Measurements from ENCODE around the gene GDF7.
"Not testable (repeated sequence)": the region's sequence is repeated elsewhere in the genome, so short reads cannot be mapped to it uniquely, and the experiment has no call there.

GDF7 gene

GRCh38 chr2:20706217-20706616 is 39.3 kb downstream of the GDF7 start:
- Histone ChIP-seq H3K4ac (ENCODE audit: low read depth, low read length) (no peak overlapping the region), H2BK120ac (ENCODE audit: low read depth, low read length) (no peak overlapping the region), H4K8ac (ENCODE audit: low read depth, low read length) (no peak overlapping the region), H3K56ac (ENCODE audit: low read length) (no peak overlapping the region), H3K4me1 (ENCODE audit: control insufficient read depth, low read depth, low read length) (no peaks in the 10 kb centered on the region), H3K4me2 (ENCODE audit: low read length) (no peak overlapping the region), H3K79me1 (ENCODE audit: low read length) (no peaks in the 10 kb centered on the region), H3K27me3 (ENCODE audit: insufficient read depth, low read length, poor library complexity) (no peaks in the 10 kb centered on the region), H3K79me2 (ENCODE audit: control insufficient read depth, insufficient read depth, low read length) (no peaks in the 10 kb centered on the region), H3K4me3 (ENCODE audit: low read length) (no peak overlapping the region), H3K27ac (ENCODE audit: low read depth, low read length) (no peak overlapping the region), H2BK15ac (replicated peaks; ENCODE audit: low read depth) (no peak overlapping the region), H3K36me3 (ENCODE audit: control insufficient read depth, insufficient read depth, low read length) (no peaks in the 10 kb centered on the region), H3K23ac (ENCODE audit: low read length) (no peak overlapping the region), H4K5ac (ENCODE audit: low read length) (no peak overlapping the region), H3K9ac (ENCODE audit: low read length) (no peak overlapping the region), H2AK5ac (ENCODE audit: low read length) (no peak overlapping the region), H3K18ac (ENCODE audit: low read length) (no peak overlapping the region), H2BK5ac (ENCODE audit: low read length) (no peak overlapping the region)
- DNase-seq = no peak
- WGBS (ENCODE audit: extremely low coverage, insufficient coverage, low lambda C conversion rate) = no CpG with 5 or more reads among the region's 2 CpGs

DNA sequence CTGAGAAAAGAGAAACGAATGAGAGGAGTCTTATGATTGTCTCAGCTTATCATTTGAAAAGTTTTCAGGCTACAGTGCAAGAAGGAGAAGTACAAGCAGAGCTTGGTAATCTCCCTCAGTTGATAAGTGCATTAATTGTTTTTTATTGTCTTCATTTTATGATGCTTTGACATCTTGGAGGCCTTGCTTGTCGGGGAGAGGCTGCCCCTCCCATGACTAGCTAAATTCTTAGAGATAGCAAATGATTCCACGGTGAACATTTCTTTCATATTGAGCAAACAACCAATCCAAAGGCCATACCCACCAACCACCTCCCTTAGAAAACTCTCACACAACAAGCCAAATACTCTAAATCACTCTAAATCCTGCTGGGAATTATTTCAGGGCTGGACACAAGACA is 39.8 kb downstream of the GDF7 start:
- Histone ChIP-seq H4K5ac (ENCODE audit: low read length) (no peak overlapping the region), H2BK5ac (ENCODE audit: low read length) (no peak overlapping the region), H3K4me3 (ENCODE audit: low read length) (no peak overlapping the region), H3K27me3 (ENCODE audit: insufficient read depth, low read length, poor library complexity) (no peaks in the 10 kb centered on the region), H3K36me3 (ENCODE audit: control insufficient read depth, insufficient read depth, low read length) (no peaks in the 10 kb centered on the region), H3K18ac (ENCODE audit: low read length) (no peak overlapping the region), H4K8ac (ENCODE audit: low read depth, low read length) (no peak overlapping the region), H3K4me2 (ENCODE audit: low read length) (no peak overlapping the region), H3K4me1 (ENCODE audit: control insufficient read depth, low read depth, low read length) (no peaks in the 10 kb centered on the region), H2BK15ac (replicated peaks; ENCODE audit: low read depth) (no peak overlapping the region), H3K56ac (ENCODE audit: low read length) (no peak overlapping the region), H2AK5ac (ENCODE audit: low read length) (no peak overlapping the region), H3K79me1 (ENCODE audit: low read length) (no peaks in the 10 kb centered on the region), H2BK120ac (ENCODE audit: low read depth, low read length) (no peak overlapping the region), H3K79me2 (ENCODE audit: control insufficient read depth, insufficient read depth, low read length) (no peaks in the 10 kb centered on the region), H3K23ac (ENCODE audit: low read length) (no peak overlapping the region), H3K27ac (ENCODE audit: low read depth, low read length) (no peak overlapping the region), H3K4ac (ENCODE audit: low read depth, low read length) (no peak overlapping the region), H3K9ac (ENCODE audit: low read length) (no peak overlapping the region)
- no CpG with 5 or more reads among the region's 3 CpGs for WGBS (ENCODE audit: extremely low coverage, insufficient coverage, low lambda C conversion rate)
- no peak for DNase-seq

DNA sequence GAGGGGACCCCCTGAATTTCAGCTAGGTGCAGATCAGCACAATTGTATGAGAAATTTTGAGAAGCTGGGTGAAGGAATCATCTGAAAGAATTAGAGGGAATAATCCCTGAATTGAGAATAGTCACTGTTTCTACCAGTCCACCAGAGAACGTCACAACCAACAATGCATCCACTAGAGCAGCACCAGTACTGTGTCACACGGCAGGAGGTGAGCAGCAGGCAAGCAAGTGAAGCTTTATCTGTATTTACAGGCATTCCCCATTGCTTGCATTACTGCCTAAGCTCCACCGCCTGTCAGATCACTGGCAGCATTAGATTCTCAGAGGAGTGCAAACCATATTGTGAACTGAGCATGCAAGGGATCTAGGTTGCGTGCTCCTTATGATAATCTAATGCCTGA is 40.7 kb downstream of the GDF7 start:
- H3K4ac ChIP-seq (ENCODE audit: low read depth, low read length) = no peak overlapping the region
- no peak overlapping the region for H2AK5ac ChIP-seq (ENCODE audit: low read length)
- no peak overlapping the region for H3K18ac ChIP-seq (ENCODE audit: low read length)
- no CpG with 5 or more reads among the region's 4 CpGs for WGBS (ENCODE audit: extremely low coverage, insufficient coverage, low lambda C conversion rate)
- no peaks in the 10 kb centered on the region for H3K36me3 ChIP-seq (ENCODE audit: control insufficient read depth, insufficient read depth, low read length)
- H3K23ac ChIP-seq (ENCODE audit: low read length) = no peak overlapping the region
- no peaks in the 10 kb centered on the region for H3K79me1 ChIP-seq (ENCODE audit: low read length)
- H3K27ac ChIP-seq (ENCODE audit: low read depth, low read length) = no peak overlapping the region
- peak; percentile 27 for DNase-seq
- H3K9ac ChIP-seq (ENCODE audit: low read length) = no peak overlapping the region
- no peak overlapping the region for H3K4me2 ChIP-seq (ENCODE audit: low read length)
- no peak overlapping the region for H2BK5ac ChIP-seq (ENCODE audit: low read length)
- H3K56ac ChIP-seq (ENCODE audit: low read length) = no peak overlapping the region
- no peak overlapping the region for H2BK120ac ChIP-seq (ENCODE audit: low read depth, low read length)
- H3K4me1 ChIP-seq (ENCODE audit: control insufficient read depth, low read depth, low read length) = no peaks in the 10 kb centered on the region
- H4K8ac ChIP-seq (ENCODE audit: low read depth, low read length) = no peak overlapping the region
- H2BK15ac ChIP-seq (replicated peaks; ENCODE audit: low read depth) = no peak overlapping the region
- H3K27me3 ChIP-seq (ENCODE audit: insufficient read depth, low read length, poor library complexity) = no peaks in the 10 kb centered on the region
- no peaks in the 10 kb centered on the region for H3K79me2 ChIP-seq (ENCODE audit: control insufficient read depth, insufficient read depth, low read length)
- H3K4me3 ChIP-seq (ENCODE audit: low read length) = no peak overlapping the region
- no peak overlapping the region for H4K5ac ChIP-seq (ENCODE audit: low read length)

- not testable (repeated sequence) for H3K4me3 ChIP-seq (ENCODE audit: low read length); H3K36me3 ChIP-seq (ENCODE audit: control insufficient read depth, insufficient read depth, low read length); H2BK120ac ChIP-seq (ENCODE audit: low read depth, low read length); H3K18ac ChIP-seq (ENCODE audit: low read length); H3K4me1 ChIP-seq (ENCODE audit: control insufficient read depth, low read depth, low read length); H2AK5ac ChIP-seq (ENCODE audit: low read length); H4K5ac ChIP-seq (ENCODE audit: low read length); H3K23ac ChIP-seq (ENCODE audit: low read length); H3K4me2 ChIP-seq (ENCODE audit: low read length); H4K8ac ChIP-seq (ENCODE audit: low read depth, low read length); H3K79me2 ChIP-seq (ENCODE audit: control insufficient read depth, insufficient read depth, low read length); H3K56ac ChIP-seq (ENCODE audit: low read length); H2BK15ac ChIP-seq (replicated peaks; ENCODE audit: low read depth); DNase-seq; H3K27ac ChIP-seq (ENCODE audit: low read depth, low read length); H3K27me3 ChIP-seq (ENCODE audit: insufficient read depth, low read length, poor library complexity); H3K79me1 ChIP-seq (ENCODE audit: low read length); H2BK5ac ChIP-seq (ENCODE audit: low read length); H3K9ac ChIP-seq (ENCODE audit: low read length); H3K4ac ChIP-seq (ENCODE audit: low read depth, low read length)
- WGBS (ENCODE audit: extremely low coverage, insufficient coverage, low lambda C conversion rate) = no CpG with 5 or more reads among the region's 7 CpGs
These were observed 44.7 kb downstream of the GDF7 start for GRCh38 chr2:20711641-20712040.

GRCh38 chr2:20713585-20713984 is 46.6 kb downstream of the GDF7 start:
- not testable (repeated sequence) for H4K8ac ChIP-seq (ENCODE audit: low read depth, low read length); H3K79me1 ChIP-seq (ENCODE audit: low read length); H2BK15ac ChIP-seq (replicated peaks; ENCODE audit: low read depth); H3K4me2 ChIP-seq (ENCODE audit: low read length); H2BK120ac ChIP-seq (ENCODE audit: low read depth, low read length); H3K79me2 ChIP-seq (ENCODE audit: control insufficient read depth, insufficient read depth, low read length); H3K4me1 ChIP-seq (ENCODE audit: control insufficient read depth, low read depth, low read length); H3K27ac ChIP-seq (ENCODE audit: low read depth, low read length); H3K27me3 ChIP-seq (ENCODE audit: insufficient read depth, low read length, poor library complexity); H3K18ac ChIP-seq (ENCODE audit: low read length); H3K4ac ChIP-seq (ENCODE audit: low read depth, low read length); H3K4me3 ChIP-seq (ENCODE audit: low read length); H2BK5ac ChIP-seq (ENCODE audit: low read length); H3K56ac ChIP-seq (ENCODE audit: low read length); H3K9ac ChIP-seq (ENCODE audit: low read length); H3K36me3 ChIP-seq (ENCODE audit: control insufficient read depth, insufficient read depth, low read length); H2AK5ac ChIP-seq (ENCODE audit: low read length); H3K23ac ChIP-seq (ENCODE audit: low read length); H4K5ac ChIP-seq (ENCODE audit: low read length); DNase-seq
- WGBS (ENCODE audit: extremely low coverage, insufficient coverage, low lambda C conversion rate) = no CpG with 5 or more reads among the region's 3 CpGs

- H3K4me2 ChIP-seq (ENCODE audit: low read length); H3K79me2 ChIP-seq (ENCODE audit: control insufficient read depth, insufficient read depth, low read length); H3K4me1 ChIP-seq (ENCODE audit: control insufficient read depth, low read depth, low read length); H3K56ac ChIP-seq (ENCODE audit: low read length); H3K23ac ChIP-seq (ENCODE audit: low read length); H4K8ac ChIP-seq (ENCODE audit: low read depth, low read length); DNase-seq; H3K4ac ChIP-seq (ENCODE audit: low read depth, low read length); H3K27me3 ChIP-seq (ENCODE audit: insufficient read depth, low read length, poor library complexity); H3K18ac ChIP-seq (ENCODE audit: low read length); H3K79me1 ChIP-seq (ENCODE audit: low read length); H3K4me3 ChIP-seq (ENCODE audit: low read length); H2BK120ac ChIP-seq (ENCODE audit: low read depth, low read length); H3K36me3 ChIP-seq (ENCODE audit: control insufficient read depth, insufficient read depth, low read length); H3K9ac ChIP-seq (ENCODE audit: low read length); H2BK5ac ChIP-seq (ENCODE audit: low read length); H3K27ac ChIP-seq (ENCODE audit: low read depth, low read length); H2BK15ac ChIP-seq (replicated peaks; ENCODE audit: low read depth); H2AK5ac ChIP-seq (ENCODE audit: low read length); H4K5ac ChIP-seq (ENCODE audit: low read length): not testable (repeated sequence)
- WGBS (ENCODE audit: extremely low coverage, insufficient coverage, low lambda C conversion rate) = no CpG with 5 or more reads among the region's 2 CpGs
These were observed 47.5 kb downstream of the GDF7 start for GRCh38 chr2:20714412-20714811.

Measured in mesendoderm (in vitro differentiated cells).